ENCODE data around the gene TBL1X.
A peak's percentile ranks its signal among the peaks of the same experiment; 100 is the strongest.
"Not testable (repeated sequence)": the region's sequence is repeated elsewhere in the genome, so short reads cannot be mapped to it uniquely, and the experiment has no call there.

The TBL1X gene

GRCh38 chrX:9464435-9465371 is at the start of gene TBL1X:
Gene TBL1X (plus strand): TSS chrX:9465058. CDS start chrX:9653587, 188,529 bp downstream.
- no peak for DNase-seq

GRCh38 chrX:9416562-9417348 is 48.1 kb upstream of the TBL1X start:
- DNase-seq, result no peak

- DNase-seq, result no peak
Observed at GRCh38 chrX:9418262-9418661, 46.6 kb upstream of the TBL1X start.

- no peak for DNase-seq
Observed at GRCh38 chrX:9420275-9421265, 44.3 kb upstream of the TBL1X start.

GRCh38 chrX:9429767-9430166 is 35.1 kb upstream of the TBL1X start:
- DNase-seq, result no peak

GRCh38 chrX:9430346-9430921 is 34.4 kb upstream of the TBL1X start:
- DNase-seq, result no peak

- DNase-seq, result no peak
Observed at GRCh38 chrX:9431281-9431680, 33.6 kb upstream of the TBL1X start.

- DNase-seq, result no peak
Observed at GRCh38 chrX:9433596-9433995, 31.3 kb upstream of the TBL1X start.

GRCh38 chrX:9434051-9434550 is 30.8 kb upstream of the TBL1X start:
- DNase-seq, result no peak

GRCh38 chrX:9435086-9435485 is 29.8 kb upstream of the TBL1X start:
- not testable (repeated sequence) for DNase-seq

GRCh38 chrX:9436812-9437211 is 28.0 kb upstream of the TBL1X start:
- DNase-seq, result no peak

- no peak for DNase-seq
Observed at GRCh38 chrX:9438933-9439494, 25.8 kb upstream of the TBL1X start.

- DNase-seq, result no peak
Observed at GRCh38 chrX:9440116-9440844, 24.6 kb upstream of the TBL1X start.

- DNase-seq, result no peak
Observed at GRCh38 chrX:9442056-9442455, 22.8 kb upstream of the TBL1X start.

- no peak for DNase-seq
Observed at GRCh38 chrX:9443327-9443726, 21.5 kb upstream of the TBL1X start.

- DNase-seq, result no peak
Observed at GRCh38 chrX:9447906-9448305, 17.0 kb upstream of the TBL1X start.

GRCh38 chrX:9456250-9457074 is 8.4 kb upstream of the TBL1X start:
- DNase-seq, result peak; percentile 52 to 56

GRCh38 chrX:9458034-9458433 is 6.8 kb upstream of the TBL1X start:
- not testable (repeated sequence) for DNase-seq

GRCh38 chrX:9458516-9459078 is 6.3 kb upstream of the TBL1X start:
- no peak for DNase-seq

Data from AML-193 (cell line).